HepG2 (cell line): ENCODE results near the gene DDIT4. TPM values are rescaled to one million over a fixed set of nuclear protein-coding genes. Genes with fewer than 3 reads are reported as not detected.

ENCODE experiments used
- CCDC6 ChIP-seq: sonication (generic); formaldehyde crosslinking; IDR thresholded peaks from 2 replicates; pipeline ENCODE4 v1.8.1; 2022; ENCODE audit warnings: mild to moderate bottlenecking, missing genetic modification reagents, moderate library complexity
- MXD3 ChIP-seq: IDR thresholded peaks from 2 replicates; pipeline ENCODE4 v1.6.1; 2016; ENCODE audit warnings: mild to moderate bottlenecking, missing biosample characterization, missing genetic modification reagents
- NFE2 ChIP-seq: sonication (generic); formaldehyde crosslinking; IDR thresholded peaks from 2 replicates; pipeline ENCODE4 v1.4.0; 2020; ENCODE audit warnings: missing genetic modification reagents
- SMARCC2 ChIP-seq: fragments of 450-650 bp; IDR thresholded peaks from 2 replicates; pipeline ENCODE4 v1.6.1; 2017; ENCODE audit warnings: antibody characterized with exemption, mild to moderate bottlenecking
- SP5 ChIP-seq: IDR thresholded peaks from 2 replicates; pipeline ENCODE4 v1.6.1; 2016; ENCODE audit warnings: low read depth, borderline replicate concordance
- TBX2 ChIP-seq: sonication (generic); formaldehyde crosslinking; IDR thresholded peaks from 2 replicates; pipeline ENCODE4 v1.5.0; 2020; ENCODE audit warnings: missing genetic modification reagents, mild to moderate bottlenecking, borderline replicate concordance
- TOPORS ChIP-seq: sonication (generic); formaldehyde crosslinking; IDR thresholded peaks from 2 replicates; pipeline ENCODE4 v1.8.0; 2023; ENCODE audit warnings: mild to moderate bottlenecking, missing genetic modification reagents
- ZFP62 ChIP-seq: sonication (generic); formaldehyde crosslinking; IDR thresholded peaks from 2 replicates; pipeline ENCODE4 v1.4.0; 2020; ENCODE audit warnings: missing genetic modification reagents
- ZNF282 ChIP-seq: fragments of 450-650 bp; IDR thresholded peaks from 2 replicates; pipeline ENCODE4 v1.6.1; 2018; ENCODE audit not compliant: partially characterized antibody
- ZNF292 ChIP-seq: sonication (generic); formaldehyde crosslinking; IDR thresholded peaks from 2 replicates; pipeline ENCODE4 v1.8.1; 2022; ENCODE audit warnings: mild to moderate bottlenecking, low read depth, missing genetic modification reagents, borderline replicate concordance
- ZNF577 ChIP-seq: sonication (generic); formaldehyde crosslinking; IDR thresholded peaks from 2 replicates; pipeline ENCODE4 v1.4.0; 2020; ENCODE audit warnings: mild to moderate bottlenecking, low read depth, missing genetic modification reagents, borderline replicate concordance
- ZNF619 ChIP-seq: sonication (generic); formaldehyde crosslinking; IDR thresholded peaks from 2 replicates; pipeline ENCODE4 v1.4.0; 2020; ENCODE audit warnings: mild to moderate bottlenecking, missing genetic modification reagents
- ZNF7 ChIP-seq: IDR thresholded peaks from 2 replicates; pipeline ENCODE4 v1.6.1; 2016; ENCODE audit warnings: missing biosample characterization, missing genetic modification reagents
- ZNF841 ChIP-seq: sonication (generic); formaldehyde crosslinking; IDR thresholded peaks from 2 replicates; pipeline ENCODE4 v1.8.1; 2023; ENCODE audit warnings: missing genetic modification reagents, borderline replicate concordance
- polyA plus RNA-seq, 8 experiments: library from polyadenylated mRNA; depleted of rRNA in 3 of 8; stranded (reverse) in 7 of 8; unstranded in 1 of 8; fragments of >200 nt; fragmentation: Illumina TruSeq in 4 of 8; extraction: Trizol in 4 of 8; gene quantifications; 2 replicates each; pipeline versions ENCODE4 v1.2.1 to v1.2.3, GENCODE V29; 2011 to 2016; ENCODE audit warnings: low read depth in 4 of 8, missing spikeins in 1 of 8, mixed read lengths in 1 of 8; ENCODE audit not compliant: insufficient read depth in 1 of 8
- total RNA-seq, 5 experiments: library from RNA; depleted of rRNA; stranded (reverse); fragments of >200 nt; fragmentation: Illumina TruSeq; extraction: Trizol; gene quantifications; 2 replicates each; pipeline ENCODE4 v1.2.3, GENCODE V29; 2016; ENCODE audit warnings: low read depth in 1 of 5
- TF ChIP-seq, protein P1 (sequence below): IDR thresholded peaks from 2 replicates; pipeline ENCODE4 v1.6.1; 2012; ENCODE audit warnings: inconsistent platforms
- TF ChIP-seq, protein P2 (sequence below): sonication (generic); formaldehyde crosslinking; IDR thresholded peaks from 2 replicates; pipeline ENCODE4 v1.4.0; 2020; ENCODE audit warnings: missing genetic modification reagents
- TF ChIP-seq, protein P3 (sequence below): sonication (generic); formaldehyde crosslinking; IDR thresholded peaks from 2 replicates; pipeline ENCODE4 v1.5.0; 2020; ENCODE audit warnings: mild to moderate bottlenecking, missing genetic modification reagents
- TF ChIP-seq, protein P4 (sequence below): sonication (generic); formaldehyde crosslinking; conservative IDR thresholded peaks from 2 replicates; pipeline ENCODE4 v1.8.0; 2022; ENCODE audit warnings: low read depth, missing genetic modification reagents

Gene DDIT4
- total and polyA plus RNA-seq, 2 of the 13 experiments (the other 11 are each of a cell fraction or from before 2014, with no cell fraction given), result 35.6 to 40.7 TPM

GRCh38 chr10:72260239-72260975 lies 13.3 kb upstream of the DDIT4 start (continued):
- TF ChIP-seq, protein P1, sequence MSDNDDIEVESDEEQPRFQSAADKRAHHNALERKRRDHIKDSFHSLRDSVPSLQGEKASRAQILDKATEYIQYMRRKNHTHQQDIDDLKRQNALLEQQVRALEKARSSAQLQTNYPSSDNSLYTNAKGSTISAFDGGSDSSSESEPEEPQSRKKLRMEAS, result peak; percentile 75; the same call in 1 of the 2 replicates
- TF ChIP-seq CCDC6 (CRISPR knock-in tag) (peak; percentile 76; the same call in 1 of the 2 replicates), ZNF841 (CRISPR knock-in tag) (no peak), ZNF282 (no peak), SMARCC2 (no peak), ZNF619 (0 out of 2 replicates have a peak, but pooled peaks have one; percentile 32), TOPORS (0 out of 2 replicates have a peak, but pooled peaks have one; percentile 12), MXD3 (CRISPR knock-in tag) (peak; percentile 56; the same call in 1 of the 2 replicates), ZNF577 (no peak), ZFP62 (CRISPR knock-in tag) (no peak), ZNF292 (CRISPR knock-in tag) (peak; percentile 53; the same call in 1 of the 2 replicates), ZNF7 (CRISPR knock-in tag) (no peak), TBX2 (no peak; the same call in none of the 2 replicates), SP5 (peak; percentile 66; the same call in 1 of the 2 replicates), NFE2 (CRISPR knock-in tag) (no peak)
- TF ChIP-seq, protein P2, sequence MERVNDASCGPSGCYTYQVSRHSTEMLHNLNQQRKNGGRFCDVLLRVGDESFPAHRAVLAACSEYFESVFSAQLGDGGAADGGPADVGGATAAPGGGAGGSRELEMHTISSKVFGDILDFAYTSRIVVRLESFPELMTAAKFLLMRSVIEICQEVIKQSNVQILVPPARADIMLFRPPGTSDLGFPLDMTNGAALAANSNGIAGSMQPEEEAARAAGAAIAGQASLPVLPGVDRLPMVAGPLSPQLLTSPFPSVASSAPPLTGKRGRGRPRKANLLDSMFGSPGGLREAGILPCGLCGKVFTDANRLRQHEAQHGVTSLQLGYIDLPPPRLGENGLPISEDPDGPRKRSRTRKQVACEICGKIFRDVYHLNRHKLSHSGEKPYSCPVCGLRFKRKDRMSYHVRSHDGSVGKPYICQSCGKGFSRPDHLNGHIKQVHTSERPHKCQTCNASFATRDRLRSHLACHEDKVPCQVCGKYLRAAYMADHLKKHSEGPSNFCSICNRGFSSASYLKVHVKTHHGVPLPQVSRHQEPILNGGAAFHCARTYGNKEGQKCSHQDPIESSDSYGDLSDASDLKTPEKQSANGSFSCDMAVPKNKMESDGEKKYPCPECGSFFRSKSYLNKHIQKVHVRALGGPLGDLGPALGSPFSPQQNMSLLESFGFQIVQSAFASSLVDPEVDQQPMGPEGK, result peak; percentile 87
- TF ChIP-seq, protein P3, sequence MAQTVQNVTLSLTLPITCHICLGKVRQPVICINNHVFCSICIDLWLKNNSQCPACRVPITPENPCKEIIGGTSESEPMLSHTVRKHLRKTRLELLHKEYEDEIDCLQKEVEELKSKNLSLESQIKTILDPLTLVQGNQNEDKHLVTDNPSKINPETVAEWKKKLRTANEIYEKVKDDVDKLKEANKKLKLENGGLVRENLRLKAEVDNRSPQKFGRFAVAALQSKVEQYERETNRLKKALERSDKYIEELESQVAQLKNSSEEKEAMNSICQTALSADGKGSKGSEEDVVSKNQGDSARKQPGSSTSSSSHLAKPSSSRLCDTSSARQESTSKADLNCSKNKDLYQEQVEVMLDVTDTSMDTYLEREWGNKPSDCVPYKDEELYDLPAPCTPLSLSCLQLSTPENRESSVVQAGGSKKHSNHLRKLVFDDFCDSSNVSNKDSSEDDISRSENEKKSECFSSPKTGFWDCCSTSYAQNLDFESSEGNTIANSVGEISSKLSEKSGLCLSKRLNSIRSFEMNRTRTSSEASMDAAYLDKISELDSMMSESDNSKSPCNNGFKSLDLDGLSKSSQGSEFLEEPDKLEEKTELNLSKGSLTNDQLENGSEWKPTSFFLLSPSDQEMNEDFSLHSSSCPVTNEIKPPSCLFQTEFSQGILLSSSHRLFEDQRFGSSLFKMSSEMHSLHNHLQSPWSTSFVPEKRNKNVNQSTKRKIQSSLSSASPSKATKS, result no peak
- TF ChIP-seq, protein P4, sequence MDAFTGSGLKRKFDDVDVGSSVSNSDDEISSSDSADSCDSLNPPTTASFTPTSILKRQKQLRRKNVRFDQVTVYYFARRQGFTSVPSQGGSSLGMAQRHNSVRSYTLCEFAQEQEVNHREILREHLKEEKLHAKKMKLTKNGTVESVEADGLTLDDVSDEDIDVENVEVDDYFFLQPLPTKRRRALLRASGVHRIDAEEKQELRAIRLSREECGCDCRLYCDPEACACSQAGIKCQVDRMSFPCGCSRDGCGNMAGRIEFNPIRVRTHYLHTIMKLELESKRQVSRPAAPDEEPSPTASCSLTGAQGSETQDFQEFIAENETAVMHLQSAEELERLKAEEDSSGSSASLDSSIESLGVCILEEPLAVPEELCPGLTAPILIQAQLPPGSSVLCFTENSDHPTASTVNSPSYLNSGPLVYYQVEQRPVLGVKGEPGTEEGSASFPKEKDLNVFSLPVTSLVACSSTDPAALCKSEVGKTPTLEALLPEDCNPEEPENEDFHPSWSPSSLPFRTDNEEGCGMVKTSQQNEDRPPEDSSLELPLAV, result no peak
